Neural progenitor cell (in vitro differentiated cells): ENCODE results near the gene LTBP3. TPM values are rescaled to one million over a fixed set of nuclear protein-coding genes. Genes with fewer than 3 reads are reported as not detected.
A peak's percentile ranks its signal among the peaks of the same experiment; 100 is the strongest.

Source experiments
- DNase-seq: peaks from one replicate; pipeline ENCODE4 v3.0.0-alpha.2; 2016; ENCODE audit warnings: low spot score
- H2AFZ ChIP-seq: fragments of 200-600 bp; sonication (generic); replicated peaks from 2 replicates; pipeline ENCODE4 v1.6.1; 2016; ENCODE audit warnings: antibody characterized with exemption
- H3F3A ChIP-seq: fragments of 200-600 bp; sonication (generic); 2 replicates; pipeline ENCODE4 v1.6.1; 2016; ENCODE audit warnings: antibody characterized with exemption, low read depth
- H3K27ac ChIP-seq: fragments of 200-600 bp; sonication (generic); 2 replicates; pipeline ENCODE4 v1.5.1; 2016; ENCODE audit warnings: mild to moderate bottlenecking
- H3K27me3 ChIP-seq: fragments of 200-600 bp; sonication (generic); 2 replicates; pipeline ENCODE4 v1.6.1; 2016; ENCODE audit warnings: mild to moderate bottlenecking, moderate library complexity
- H3K36me3 ChIP-seq: fragments of 200-600 bp; sonication (generic); 2 replicates; pipeline ENCODE4 v1.5.1; 2016
- H3K4me1 ChIP-seq: fragments of 200-600 bp; sonication (generic); 2 replicates; pipeline ENCODE4 v1.6.1; 2016; ENCODE audit warnings: mixed run types
- H3K4me2 ChIP-seq: fragments of 200-600 bp; sonication (generic); 2 replicates; pipeline ENCODE4 v1.6.1; 2016
- H3K4me3 ChIP-seq: fragments of 200-600 bp; sonication (generic); 2 replicates; pipeline ENCODE4 v1.5.1; 2016
- H3K79me2 ChIP-seq: fragments of 200-600 bp; sonication (generic); 2 replicates; pipeline ENCODE4 v1.6.1; 2016; ENCODE audit warnings: low read depth
- H3K9ac ChIP-seq: fragments of 200-600 bp; sonication (generic); 2 replicates; pipeline ENCODE4 v1.6.1; 2016
- H3K9me3 ChIP-seq: fragments of 200-600 bp; sonication (generic); 2 replicates; pipeline ENCODE4 v1.5.1; 2016; ENCODE audit warnings: low read depth
- H4K20me1 ChIP-seq: fragments of 200-600 bp; sonication (generic); 2 replicates; pipeline ENCODE4 v1.6.1; 2016; ENCODE audit warnings: low read depth
- H3K27ac Mint-ChIP-seq: 3 replicates; pipeline ENCODE4 v1.8.0; 2021; ENCODE audit warnings: mixed read lengths
- H3K27me3 Mint-ChIP-seq: 2 replicates; pipeline ENCODE4 v1.8.0; 2022; ENCODE audit warnings: low read depth, mild to moderate bottlenecking, inconsistent platforms, moderate library complexity, mixed read lengths; ENCODE audit not compliant: insufficient read depth
- H3K36me3 Mint-ChIP-seq: 3 replicates; pipeline ENCODE4 v1.8.0; 2021; ENCODE audit warnings: mixed read lengths
- H3K4me1 Mint-ChIP-seq: 3 replicates; pipeline ENCODE4 v1.8.0; 2021; ENCODE audit warnings: mixed read lengths
- H3K4me3 Mint-ChIP-seq: 3 replicates; pipeline ENCODE4 v1.8.0; 2021; ENCODE audit warnings: mild to moderate bottlenecking, moderate library complexity, mixed read lengths
- H3K9me3 Mint-ChIP-seq: 3 replicates; pipeline ENCODE4 v1.8.0; 2020; ENCODE audit warnings: mixed read lengths
- CTCF ChIP-seq: fragments of 200-600 bp; sonication (generic); IDR thresholded peaks from 2 replicates; pipeline ENCODE4 v1.5.1; 2017; ENCODE audit warnings: antibody characterized with exemption, mild to moderate bottlenecking
- EZH2 ChIP-seq: fragments of 200-600 bp; sonication (generic); IDR thresholded peaks from 2 replicates; pipeline ENCODE4 v1.6.1; 2017; ENCODE audit warnings: antibody characterized with exemption, mild to moderate bottlenecking, moderate library complexity
- EZH2phosphoT487 ChIP-seq: fragments of 200-600 bp; sonication (generic); IDR thresholded peaks from 2 replicates; pipeline ENCODE4 v1.6.1; 2017; ENCODE audit warnings: antibody characterized with exemption
- total RNA-seq: library from RNA; depleted of rRNA; stranded (reverse); fragments of >200 nt; gene quantifications from 2 replicates; pipeline ENCODE4 v1.2.3, GENCODE V29; 2015; ENCODE audit warnings: low replicate concordance

The LTBP3 gene
- total RNA-seq, 1 donor from 2014 or later: 1.2 TPM

DNA sequence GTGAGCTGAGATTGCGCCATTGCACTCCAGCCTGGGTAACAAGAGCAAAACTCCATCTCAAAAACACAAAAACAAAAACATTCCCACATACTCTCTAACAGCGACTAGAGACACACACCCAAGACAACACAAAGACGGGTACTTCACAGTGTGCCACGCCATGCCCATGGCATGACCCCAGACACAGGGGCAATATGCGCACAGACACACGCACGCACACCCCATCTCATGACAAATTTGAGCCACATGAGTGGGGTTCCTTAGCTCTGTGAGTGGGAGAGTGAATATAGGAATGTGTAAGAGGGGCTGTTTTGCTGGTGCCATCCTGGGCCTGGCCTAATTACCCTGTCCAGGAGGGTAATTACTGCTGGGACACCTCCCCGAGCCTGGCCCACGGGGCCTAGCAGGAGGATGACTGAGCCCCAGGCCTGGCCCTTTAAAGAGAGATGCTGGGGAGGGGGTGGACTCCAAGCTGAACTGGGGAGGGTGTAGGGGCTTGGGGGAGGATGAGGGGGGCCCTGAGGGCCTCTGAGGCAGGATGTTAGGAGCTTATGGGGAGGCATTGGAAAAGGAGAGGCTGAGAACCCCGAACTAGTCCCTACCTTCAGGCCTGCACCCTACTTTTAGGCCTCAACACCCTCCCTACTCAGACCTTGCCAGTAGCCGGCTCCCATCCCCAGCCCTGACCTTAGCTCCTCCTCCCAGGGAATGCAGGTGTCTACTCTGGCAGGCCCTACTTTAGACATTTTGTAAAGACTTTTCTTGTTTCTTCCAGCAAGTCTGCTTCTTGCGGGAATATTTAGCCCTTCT, 1.5 kb downstream of the LTBP3 start:
- H3K4me3 Mint-ChIP-seq: peak overlapping the region; percentile 86

DNA sequence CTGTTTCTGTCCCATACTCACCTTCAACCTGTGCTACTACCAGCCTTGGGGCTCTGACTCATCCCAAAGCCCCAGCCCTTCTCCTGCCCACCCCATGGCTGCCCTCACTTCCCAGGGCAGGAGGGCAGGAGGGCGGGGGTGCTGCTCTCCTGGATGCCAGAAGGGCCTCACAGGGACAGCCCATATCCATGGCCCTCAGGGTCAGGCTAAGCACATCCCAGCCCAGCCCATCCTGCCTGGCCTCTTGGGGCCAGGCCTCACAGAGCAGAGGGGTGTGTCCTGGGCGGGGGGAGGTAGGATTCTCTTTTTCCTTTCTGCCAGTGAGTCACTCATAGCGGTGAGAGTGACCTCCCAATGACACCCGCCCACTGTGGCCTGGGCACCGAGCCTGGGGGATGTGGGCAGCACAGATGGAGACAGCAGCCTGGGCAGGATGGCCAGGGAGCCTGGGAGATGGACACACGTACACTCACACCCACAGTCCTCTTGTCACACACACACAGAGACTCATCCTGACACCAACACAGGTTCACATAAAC, 2.4 kb downstream of the LTBP3 start:
- peaks cover 65% of the 10 kb centered on the region for H3K4me1 Mint-ChIP-seq

More for the DNA sequence above, 1.5 kb downstream of the LTBP3 start:
- Histone ChIP-seq H3K27ac (no peak overlapping the region), H2AFZ (no peak overlapping the region), H3K4me2 (peak overlapping the region; percentile 96), H3K4me1 (peaks cover 43% of the 10 kb centered on the region), H3F3A (peaks cover 52% of the 10 kb centered on the region), H3K9ac (no peak overlapping the region), H4K20me1 (peaks cover 11% of the 10 kb centered on the region), H3K79me2 (no peaks in the 10 kb centered on the region), H3K36me3 (no peaks in the 10 kb centered on the region), H3K9me3 (no peaks in the 10 kb centered on the region), H3K27me3 (peaks cover 80% of the 10 kb centered on the region), H3K4me3 (no peak overlapping the region)
- Mint-ChIP-seq H3K27me3 (peaks cover 20% of the 10 kb centered on the region), H3K9me3 (no peaks in the 10 kb centered on the region), H3K27ac (peak overlapping the region; percentile 87), H3K4me1 (peaks cover 66% of the 10 kb centered on the region), H3K36me3 (peaks cover 3% of the 10 kb centered on the region)
- no peak for DNase-seq
- TF ChIP-seq EZH2 (no peak), EZH2phosphoT487 (no peak), CTCF (no peak)

DNA sequence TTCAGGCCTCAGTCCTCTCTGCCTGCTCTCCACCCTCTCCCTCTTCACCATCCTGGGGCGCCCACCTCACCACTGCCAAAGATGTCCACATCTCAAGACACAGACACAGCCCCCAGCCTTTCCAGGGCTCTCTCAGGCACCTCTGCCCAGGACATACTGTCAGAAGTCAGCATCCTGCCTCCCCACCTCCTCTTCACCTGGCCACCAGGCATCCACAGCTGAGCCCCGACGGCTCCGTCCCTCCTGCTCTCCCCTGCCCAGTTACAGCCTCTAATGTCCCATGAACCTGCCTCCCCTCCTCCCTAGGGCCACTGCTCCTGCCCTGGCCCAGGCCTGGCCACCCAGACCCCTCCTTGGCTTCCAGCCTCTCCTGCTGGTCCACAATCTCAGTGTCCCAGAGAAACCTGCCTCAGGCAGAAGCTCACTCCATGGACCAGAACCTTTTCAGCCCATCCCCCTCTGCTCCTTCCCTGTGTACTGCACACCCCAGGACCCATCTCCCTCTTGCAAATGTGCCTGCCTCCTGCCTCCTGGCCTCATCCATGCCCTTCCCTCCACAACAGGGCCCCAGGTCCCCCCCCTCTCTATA, 3.2 kb downstream of the LTBP3 start:
- no peaks in the 10 kb centered on the region for H3K36me3 ChIP-seq
- no peak overlapping the region for H3K27ac ChIP-seq
- no peak overlapping the region for H3K4me2 ChIP-seq
- no peak for TF ChIP-seq EZH2
- no peak for TF ChIP-seq CTCF
- TF ChIP-seq EZH2phosphoT487: no peak
- H3K79me2 ChIP-seq: no peaks in the 10 kb centered on the region
- H2AFZ ChIP-seq: no peak overlapping the region
- H3K9ac ChIP-seq: no peak overlapping the region
- peaks cover 29% of the 10 kb centered on the region for H3K4me1 ChIP-seq
- peaks cover 96% of the 10 kb centered on the region for H3K27me3 ChIP-seq
- no peaks in the 10 kb centered on the region for H3K9me3 ChIP-seq
- peaks cover 17% of the 10 kb centered on the region for H4K20me1 ChIP-seq
- Mint-ChIP-seq H3K4me3 (peak overlapping the region; percentile 28), H3K9me3 (no peaks in the 10 kb centered on the region), H3K27me3 (peaks cover 25% of the 10 kb centered on the region), H3K4me1 (peaks cover 57% of the 10 kb centered on the region), H3K27ac (peak overlapping the region; percentile 69), H3K36me3 (peaks cover 6% of the 10 kb centered on the region)
- DNase-seq: no peak
- H3F3A ChIP-seq: peaks cover 46% of the 10 kb centered on the region
- H3K4me3 ChIP-seq: no peak overlapping the region

More for the DNA sequence above, 2.4 kb downstream of the LTBP3 start:
- peaks cover 34% of the 10 kb centered on the region for H3K4me1 ChIP-seq
- H3K4me2 ChIP-seq: no peak overlapping the region
- H3K4me3 ChIP-seq: no peak overlapping the region
- peaks cover 17% of the 10 kb centered on the region for H4K20me1 ChIP-seq
- H3K9ac ChIP-seq: no peak overlapping the region
- H3K27me3 ChIP-seq: peaks cover 89% of the 10 kb centered on the region
- H3F3A ChIP-seq: peaks cover 52% of the 10 kb centered on the region
- H3K36me3 Mint-ChIP-seq: peaks cover 6% of the 10 kb centered on the region
- peak overlapping the region; percentile 62 for H3K4me3 Mint-ChIP-seq
- H3K27me3 Mint-ChIP-seq: peaks cover 25% of the 10 kb centered on the region
- H3K36me3 ChIP-seq: no peaks in the 10 kb centered on the region
- no peaks in the 10 kb centered on the region for H3K79me2 ChIP-seq
- H3K9me3 ChIP-seq: no peaks in the 10 kb centered on the region
- no peaks in the 10 kb centered on the region for H3K9me3 Mint-ChIP-seq
- H3K27ac ChIP-seq: no peak overlapping the region
- DNase-seq: no peak
- peak overlapping the region; percentile 87 for H3K27ac Mint-ChIP-seq
- TF ChIP-seq CTCF (no peak), EZH2phosphoT487 (no peak), EZH2 (no peak)
- H2AFZ ChIP-seq: no peak overlapping the region
